Spinal cord (tissue), 10 donors: ENCODE results near the gene SCFD2. TPM values are rescaled to one million over a fixed set of nuclear protein-coding genes. Genes with fewer than 3 reads are reported as not detected.
A peak's percentile ranks its signal among the peaks of the same experiment; 100 is the strongest.

Experiments
- DNase-seq, 6 donors: peaks; one replicate each; pipeline versions ENCODE4 v3.0.0 to v3.0.0-alpha.2; 2013 to 2015; ENCODE audit warnings: low spot score in 6 of 6, low read depth in 4 of 6
- H3K27ac ChIP-seq: one replicate; pipeline ENCODE4 v1.5.1; 2013; ENCODE audit warnings: low read depth, low read length, control low read depth
- H3K27me3 ChIP-seq: one replicate; pipeline ENCODE4 v1.6.1; 2013; ENCODE audit warnings: low read length; ENCODE audit not compliant: control insufficient read depth, insufficient read depth
- H3K36me3 ChIP-seq: one replicate; pipeline ENCODE4 v1.6.1; 2013; ENCODE audit warnings: low read length; ENCODE audit not compliant: control insufficient read depth, insufficient read depth
- H3K4me1 ChIP-seq: one replicate; pipeline ENCODE4 v1.6.1; 2013; ENCODE audit warnings: low read length; ENCODE audit not compliant: control insufficient read depth, insufficient read depth
- H3K4me3 ChIP-seq: one replicate; pipeline ENCODE4 v1.5.1; 2013; ENCODE audit warnings: low read depth, low read length, control low read depth
- H3K9me3 ChIP-seq: one replicate; pipeline ENCODE4 v1.6.1; 2013; ENCODE audit warnings: low read length; ENCODE audit not compliant: control insufficient read depth, insufficient read depth
- WGBS: methylation state at CpG from one replicate; pipeline ENCODE4 v1.1.5; 2013; ENCODE audit warnings: missing lambda C conversion rate; ENCODE audit not compliant: insufficient coverage; 5-methylcytosine and 5-hydroxymethylcytosine counted together
- polyA plus RNA-seq, 2 donors: library from polyadenylated mRNA; unstranded; fragments of 120-200 nt; gene quantifications; one replicate each; pipeline ENCODE4 v1.2.1, GENCODE V29; 2013; ENCODE audit not compliant: insufficient read length in 2 of 2
- small RNA-seq: library from RNA; depleted of rRNA; stranded (forward); fragments of <200 nt; gene quantifications from one replicate; pipeline ENCODE3, GENCODE V24; 2014; ENCODE audit warnings: low replicate concordance
- total RNA-seq, 2 donors: library from RNA; depleted of rRNA in 1 of 2; stranded (reverse); fragments of 120-200 nt in 1 of 2; fragments of >200 nt in 1 of 2; gene quantifications; one replicate each; pipeline versions ENCODE4 v1.2.3 to v1.2.4, GENCODE V29; 2013 to 2014
- donor health status: healthy.

The SCFD2 gene
- total and polyA plus RNA-seq, 4 donors: 15.6 to 19.5 (median 17.7) TPM

- Histone ChIP-seq H3K27ac (no peak overlapping the region), H3K27me3 (no peaks in the 10 kb centered on the region)
Observed at GRCh38 chr4:52825460-52826090, 540.3 kb downstream of the SCFD2 start.

GRCh38 chr4:52824603-52825459 lies 541.0 kb downstream of the SCFD2 start:
- Histone ChIP-seq H3K36me3 (no peaks in the 10 kb centered on the region), H3K4me3 (no peak overlapping the region), H3K9me3 (no peaks in the 10 kb centered on the region), H3K27ac (no peak overlapping the region), H3K4me1 (peaks cover 7% of the 10 kb centered on the region), H3K27me3 (no peaks in the 10 kb centered on the region)
- 56% methylated on average over 7 of the region's 12 CpGs for WGBS
- DNase-seq: peak in 1 of 6 donors; percentile 45

More at GRCh38 chr4:52825460-52826090, 540.3 kb downstream of the SCFD2 start:
- Histone ChIP-seq H3K9me3 (no peaks in the 10 kb centered on the region), H3K36me3 (no peaks in the 10 kb centered on the region), H3K4me3 (no peak overlapping the region), H3K4me1 (peaks cover 7% of the 10 kb centered on the region)
- DNase-seq: no peak
- 60% methylated on average over 1 of the region's 3 CpGs for WGBS

DNA sequence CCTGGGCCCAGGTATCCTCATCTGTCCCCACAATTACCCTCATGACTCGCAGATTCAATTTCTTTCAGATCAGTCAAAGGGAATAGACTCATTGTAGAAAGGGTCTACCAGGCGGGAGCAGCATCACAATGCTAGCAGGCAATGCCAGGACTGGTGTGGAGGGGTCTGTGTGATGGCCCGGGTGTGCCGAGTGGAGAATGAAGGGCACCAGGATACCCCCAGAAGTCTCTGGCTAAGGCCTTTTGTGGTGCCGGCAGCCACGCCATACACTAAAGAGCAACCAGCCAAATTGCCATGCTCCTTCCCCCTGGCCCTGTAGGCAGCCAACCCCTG lies 541.6 kb downstream of the SCFD2 start:
- H3K27ac ChIP-seq: no peak overlapping the region
- H3K4me1 ChIP-seq: peaks cover 7% of the 10 kb centered on the region
- no peaks in the 10 kb centered on the region for H3K36me3 ChIP-seq
- no peak overlapping the region for H3K4me3 ChIP-seq
- 79% methylated on average over 3 of the region's 6 CpGs for WGBS
- H3K9me3 ChIP-seq: no peaks in the 10 kb centered on the region
- no peaks in the 10 kb centered on the region for H3K27me3 ChIP-seq
- DNase-seq: no peak

GRCh38 chr4:52823702-52824092 lies 542.2 kb downstream of the SCFD2 start:
- Histone ChIP-seq H3K4me1 (peaks cover 7% of the 10 kb centered on the region), H3K9me3 (no peaks in the 10 kb centered on the region), H3K36me3 (no peaks in the 10 kb centered on the region), H3K27me3 (no peaks in the 10 kb centered on the region), H3K27ac (no peak overlapping the region), H3K4me3 (no peak overlapping the region)
- WGBS: 89% methylated on average over 1 of the region's 1 CpG
- no peak for DNase-seq

Small RNA genes lying within 50 kb of the gene (small RNA-seq; reads per million reads assigned to genes)
- not detected for gene RNU6-310P

Other genes starting within 250 kb of the SCFD2 start
- 10 to 100 TPM; 66.0 to 74.4 TPM for gene FIP1L1, start 11.6 kb upstream of the SCFD2 start, total RNA-seq
- gene FIP1L1, start 11.6 kb upstream of the SCFD2 start, polyA plus RNA-seq: 10 to 100 TPM; 67.9 to 68.3 TPM
- gene LNX1, start 225.4 kb upstream of the SCFD2 start, total RNA-seq: 10 to 100 TPM in 1 of 2 donors, 1 to 10 TPM in 1; 7.6 to 13.3 TPM
- gene LNX1, start 225.4 kb upstream of the SCFD2 start, polyA plus RNA-seq: 10 to 100 TPM in 1 of 2 donors, 1 to 10 TPM in 1; 9.5 to 12.4 TPM